Hematopoietic multipotent progenitor cell treated with erythropoietin and hydrocortisone succinate and interleukin-3 and kit ligand, for 8 days (in vitro differentiated cells): Measurements from ENCODE around the gene MIB2.
"Not testable (repeated sequence)": the region's sequence is repeated elsewhere in the genome, so short reads cannot be mapped to it uniquely, and the experiment has no call there.

ENCODE experiments used
- DNase-seq: peaks from one replicate; pipeline ENCODE4 v3.0.0-alpha.2; 2015

MIB2 gene

DNA sequence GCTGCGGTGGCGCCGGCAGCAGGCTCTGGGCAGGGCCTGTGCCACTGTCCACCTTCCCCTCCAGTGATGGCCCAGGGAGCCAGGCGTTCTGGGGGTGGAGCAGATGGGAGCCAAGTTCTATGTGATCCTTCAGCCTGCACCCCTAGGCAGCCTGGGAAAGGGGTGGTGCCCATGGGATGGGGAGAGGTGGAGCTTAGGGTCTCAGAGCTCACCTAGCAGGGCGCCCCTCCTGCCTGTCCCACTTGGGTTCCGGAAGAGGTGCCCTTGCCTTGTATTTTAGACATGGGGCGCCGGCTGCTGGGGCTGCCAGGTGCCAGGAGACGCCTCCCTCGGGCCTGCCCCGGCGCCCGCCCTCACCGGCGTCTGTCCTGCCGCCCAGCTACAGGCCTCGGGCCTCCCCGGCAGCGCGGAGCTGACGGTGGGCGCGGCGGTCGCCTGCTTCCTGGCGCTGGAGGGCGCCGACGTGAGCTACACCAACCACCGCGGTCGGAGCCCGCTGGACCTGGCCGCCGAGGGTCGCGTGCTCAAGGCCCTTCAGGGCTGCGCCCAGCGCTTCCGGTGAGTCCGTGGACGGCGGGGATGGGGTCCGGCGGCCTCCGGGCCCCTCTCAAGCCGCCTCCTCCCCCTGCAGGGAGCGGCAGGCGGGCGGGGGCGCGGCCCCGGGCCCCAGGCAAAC is 13.6 kb downstream of the MIB2 start:
- DNase-seq: peak; percentile 37

DNA sequence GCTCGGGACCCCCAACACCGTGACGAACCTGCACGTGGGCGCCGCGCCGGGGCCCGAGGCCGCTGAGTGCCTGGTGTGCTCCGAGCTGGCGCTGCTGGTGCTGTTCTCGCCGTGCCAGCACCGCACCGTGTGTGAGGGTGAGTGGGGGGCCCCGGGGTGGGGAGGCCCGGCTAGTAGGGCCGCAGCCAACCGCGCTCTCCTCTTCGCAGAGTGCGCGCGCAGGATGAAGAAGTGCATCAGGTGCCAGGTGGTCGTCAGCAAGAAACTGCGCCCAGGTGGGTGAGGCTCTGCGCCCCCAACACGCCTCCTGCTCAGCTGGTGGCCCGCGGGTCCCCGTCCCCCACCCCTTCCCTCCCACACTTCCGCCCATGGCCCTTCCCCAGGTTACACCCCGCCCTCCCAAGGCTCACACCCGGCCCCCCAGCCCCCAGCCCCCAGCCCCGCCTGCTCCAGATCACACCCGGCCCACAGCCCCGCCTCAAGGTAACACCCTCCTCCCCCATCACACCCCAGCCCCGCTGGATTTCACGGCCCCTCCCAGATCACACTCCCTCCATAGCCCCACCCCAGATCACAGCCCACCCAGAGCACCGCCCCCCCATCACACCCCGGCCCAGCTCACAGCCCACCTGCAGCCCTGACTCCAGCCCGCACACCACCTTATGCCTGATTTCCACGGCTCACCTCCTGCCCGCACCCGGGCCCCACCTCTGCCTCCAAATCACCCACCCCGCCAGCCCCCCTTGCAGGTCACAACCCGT is 14.3 kb downstream of the MIB2 start:
- no peak for DNase-seq

DNA sequence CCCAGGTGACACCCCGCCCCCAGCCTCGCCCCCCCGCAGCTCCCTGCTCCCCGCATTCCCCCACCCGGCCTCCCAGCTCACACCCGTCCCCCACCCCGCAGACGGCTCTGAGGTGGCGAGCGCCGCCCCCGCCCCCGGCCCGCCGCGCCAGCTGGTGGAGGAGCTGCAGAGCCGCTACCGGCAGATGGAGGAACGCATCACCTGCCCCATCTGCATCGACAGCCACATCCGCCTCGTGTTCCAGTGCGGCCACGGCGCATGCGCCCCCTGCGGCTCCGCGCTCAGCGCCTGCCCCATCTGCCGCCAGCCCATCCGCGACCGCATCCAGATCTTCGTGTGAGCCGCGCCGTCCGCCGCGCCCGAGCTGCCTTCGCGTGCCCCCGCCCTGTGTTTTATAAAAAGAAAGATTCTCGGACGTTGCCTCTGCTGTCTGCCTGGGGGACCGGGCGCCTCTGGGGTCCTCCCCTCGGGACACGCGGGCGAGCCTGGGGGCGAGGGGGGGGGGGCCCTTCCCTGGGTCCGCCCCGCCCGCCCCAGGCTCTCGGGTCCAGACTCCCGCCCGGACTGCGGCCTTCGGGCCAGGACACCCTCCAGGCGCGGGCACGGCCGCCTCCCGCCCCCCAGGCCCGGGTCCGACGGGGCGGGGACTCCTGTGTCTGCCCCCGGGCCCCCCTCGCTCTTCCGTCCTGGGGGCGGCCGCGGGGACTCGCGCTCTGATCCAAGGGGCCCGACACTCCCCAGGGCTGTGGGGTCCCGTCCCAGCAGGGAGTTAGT is 15.1 kb downstream of the MIB2 start:
- peak; percentile 84 for DNase-seq

DNA sequence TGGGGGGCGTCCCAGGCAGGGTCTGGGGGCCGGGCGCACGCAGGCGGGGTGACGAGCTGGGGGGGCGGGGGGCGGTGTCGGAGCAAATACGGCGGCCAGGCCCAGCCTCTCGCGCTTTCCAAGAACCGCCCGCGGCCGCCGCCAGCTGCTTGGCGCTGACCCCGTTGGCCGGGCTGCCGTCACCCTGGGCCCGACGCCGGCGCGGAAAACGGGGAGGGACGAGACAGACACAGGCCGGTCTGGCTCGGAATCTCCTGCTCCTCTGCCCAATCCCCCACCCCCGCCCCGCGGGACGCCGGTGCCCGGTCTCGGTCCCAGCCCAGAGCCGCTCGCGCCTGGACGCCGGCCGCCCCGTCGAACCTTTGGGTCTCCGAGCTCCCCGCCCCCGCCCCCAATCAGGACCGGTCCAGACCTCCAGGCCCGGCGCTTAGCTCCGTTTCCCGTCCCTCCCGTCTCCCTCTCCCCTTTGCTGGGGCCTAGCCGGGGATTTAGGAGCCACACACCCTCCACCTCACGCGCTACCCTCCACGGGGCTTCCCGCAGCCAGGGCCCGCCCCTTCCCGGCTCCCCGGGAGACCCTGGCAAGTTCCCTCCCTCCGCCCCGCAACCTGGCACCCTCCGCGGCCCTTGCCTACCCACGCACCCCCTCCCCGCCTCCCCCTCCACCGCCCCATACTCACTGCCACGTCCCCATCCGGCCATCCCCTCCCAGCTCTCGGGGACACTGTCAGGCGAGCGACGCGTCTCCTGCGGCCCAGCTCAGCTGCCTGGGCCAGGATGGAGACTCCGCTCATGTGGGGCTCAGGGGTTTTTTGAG is 15.9 kb downstream of the MIB2 start:
- DNase-seq: no peak

DNA sequence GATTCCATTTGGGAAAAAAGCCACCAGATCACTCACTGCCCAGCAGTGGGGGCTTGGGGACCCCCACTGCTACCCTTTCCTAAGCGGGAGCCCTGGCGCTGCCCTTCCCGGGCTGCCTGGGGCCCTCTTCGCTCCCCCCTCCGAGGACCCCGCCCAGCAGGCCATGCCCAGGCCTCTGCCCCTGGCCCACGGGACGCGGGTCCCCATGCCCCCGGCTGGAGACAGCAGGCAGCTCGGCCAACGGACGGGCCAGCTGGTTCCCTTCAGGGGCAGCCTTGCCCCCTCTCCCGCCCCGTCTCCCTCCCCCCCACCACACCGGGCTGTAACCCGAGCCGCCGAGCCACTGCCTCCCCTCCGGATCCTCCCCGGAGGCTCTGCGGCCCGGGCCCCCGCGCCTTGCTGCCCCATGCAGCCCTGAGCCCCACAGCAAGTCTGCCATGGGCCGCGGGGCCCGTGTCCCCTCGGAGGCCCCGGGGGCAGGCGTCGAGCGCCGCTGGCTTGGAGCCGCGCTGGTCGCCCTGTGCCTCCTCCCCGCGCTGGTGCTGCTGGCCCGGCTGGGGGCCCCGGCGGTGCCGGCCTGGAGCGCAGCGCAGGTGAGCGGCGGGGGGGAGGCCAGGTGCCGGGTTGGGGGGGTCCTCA is 16.6 kb downstream of the MIB2 start, which contains the start of gene MMP23B:
Gene MMP23B (plus strand): TSS at position 392 of the 639 bp plus-strand sequence. CDS start 46 bp downstream, at position 438.
- no peak for DNase-seq

DNA sequence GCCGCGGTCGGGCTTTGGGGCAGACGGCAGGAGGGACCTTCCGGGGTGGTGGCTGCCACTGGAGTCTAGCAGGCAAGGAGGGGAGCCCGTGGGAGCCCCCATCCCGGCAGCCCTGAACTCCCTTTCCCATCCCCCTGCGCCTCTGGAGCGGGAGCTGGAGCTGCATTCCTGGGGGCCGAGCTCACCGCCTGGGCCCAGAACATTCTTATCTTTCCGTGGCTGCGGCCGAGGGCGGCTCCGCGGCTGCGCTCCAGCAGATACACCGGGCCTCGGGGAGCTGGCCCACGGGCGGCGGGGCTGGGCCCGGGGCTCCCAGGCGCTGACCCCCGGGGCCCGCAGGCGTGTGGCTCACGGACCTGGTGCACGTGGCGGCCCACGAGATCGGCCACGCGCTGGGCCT is 18.1 kb downstream of the MIB2 start:
- not testable (repeated sequence) for DNase-seq

DNA sequence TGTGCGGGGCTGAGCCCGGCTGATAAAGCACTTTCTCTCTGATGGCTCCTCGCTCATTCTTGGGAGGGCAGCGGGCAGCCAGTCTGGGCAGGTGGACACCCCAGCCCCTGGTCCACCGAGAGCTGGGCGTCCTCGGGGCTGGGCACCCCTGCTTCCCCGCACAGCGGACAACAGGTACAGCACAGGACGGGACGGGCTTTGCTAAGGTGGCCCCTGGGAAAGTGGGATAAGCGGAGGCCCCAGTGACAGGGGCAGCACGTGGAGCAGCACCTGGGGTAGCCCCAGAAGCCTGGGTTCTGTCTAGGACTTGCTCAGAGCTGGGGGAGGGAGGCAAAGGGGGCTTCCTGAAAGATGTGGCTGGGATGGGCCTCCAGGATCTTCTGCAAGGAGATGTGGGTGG is 19.3 kb downstream of the MIB2 start:
- DNase-seq: not testable (repeated sequence)

DNA sequence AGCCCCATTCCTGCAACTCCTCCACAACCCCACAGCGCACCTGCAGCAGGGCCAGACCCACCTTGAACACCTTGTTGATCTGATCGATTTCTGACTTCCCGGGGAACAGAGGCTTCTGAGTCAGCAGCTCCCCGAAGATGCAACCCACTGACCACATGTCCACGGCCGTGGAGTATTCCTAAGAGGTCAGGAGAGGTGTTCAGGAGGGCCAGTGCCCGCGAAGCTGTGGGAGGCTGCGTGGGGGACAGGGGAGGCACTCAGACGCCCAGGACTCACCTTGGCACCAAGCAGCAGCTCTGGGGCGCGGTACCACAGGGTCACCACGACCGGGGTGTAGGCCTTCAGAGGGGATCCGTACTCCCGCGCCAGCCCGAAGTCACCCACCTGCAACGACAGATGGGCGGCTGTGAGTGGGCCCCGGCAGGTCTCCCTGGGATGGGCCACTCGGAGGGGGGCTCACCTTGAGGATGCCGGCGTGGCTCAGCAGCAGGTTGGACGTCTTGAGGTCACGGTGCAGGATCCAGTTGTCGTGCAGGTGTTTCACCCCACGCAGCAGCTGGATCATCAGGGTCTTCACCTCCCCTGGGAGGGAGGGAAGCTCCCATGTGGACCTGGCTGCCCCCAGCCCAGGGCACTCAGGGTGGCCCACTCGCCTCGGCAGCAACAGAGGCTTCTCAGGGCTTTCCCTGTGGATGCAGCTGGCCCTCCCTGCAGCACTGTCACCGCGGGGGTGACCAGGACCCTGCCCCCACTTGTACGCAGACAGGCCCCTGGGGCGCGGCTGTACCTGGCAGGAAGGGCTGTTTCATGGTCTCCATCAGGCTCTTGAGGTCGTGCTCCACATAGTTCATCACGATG is 21.6 kb downstream of the MIB2 start:
- not testable (repeated sequence) for DNase-seq

DNA sequence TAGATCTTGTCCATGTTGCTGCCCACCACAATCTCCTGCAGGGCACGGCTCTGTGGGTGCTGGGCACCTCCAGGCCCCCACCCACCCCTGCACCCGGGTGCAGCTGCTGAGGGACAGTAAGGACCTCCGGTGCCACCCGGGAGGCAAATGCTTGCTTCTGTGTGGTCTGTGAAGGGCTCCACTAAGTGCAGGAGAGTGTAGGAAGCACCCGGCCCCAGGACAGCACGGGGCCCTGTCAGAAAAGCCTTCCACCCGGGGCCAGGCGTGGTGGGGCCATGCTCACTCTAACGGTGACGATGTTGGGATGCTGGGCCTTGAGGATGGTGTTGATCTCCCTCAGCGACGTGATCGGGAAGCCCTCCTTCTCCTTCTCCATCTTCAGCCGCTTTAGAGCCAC is 22.2 kb downstream of the MIB2 start:
- not testable (repeated sequence) for DNase-seq

DNA sequence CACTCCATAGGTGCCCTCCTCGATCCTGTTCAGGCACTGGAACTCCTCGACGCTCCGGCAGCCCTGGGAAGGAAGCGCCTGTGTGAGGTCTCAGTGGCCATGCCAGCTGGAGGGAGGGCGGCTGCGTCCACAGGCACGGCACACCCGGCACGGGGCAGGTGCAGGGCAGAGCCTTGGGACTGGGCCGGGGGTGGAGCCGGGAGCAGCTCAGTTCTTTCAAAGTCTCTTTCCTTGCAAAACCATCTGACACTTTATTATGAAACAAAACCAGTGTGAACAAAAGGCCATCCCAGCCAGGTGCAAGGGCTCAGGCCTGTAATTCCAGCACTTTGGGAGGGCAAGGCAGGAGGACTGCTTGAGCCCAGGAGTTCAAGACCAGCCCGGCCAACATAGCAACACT is 23.2 kb downstream of the MIB2 start:
- DNase-seq: not testable (repeated sequence)

DNA sequence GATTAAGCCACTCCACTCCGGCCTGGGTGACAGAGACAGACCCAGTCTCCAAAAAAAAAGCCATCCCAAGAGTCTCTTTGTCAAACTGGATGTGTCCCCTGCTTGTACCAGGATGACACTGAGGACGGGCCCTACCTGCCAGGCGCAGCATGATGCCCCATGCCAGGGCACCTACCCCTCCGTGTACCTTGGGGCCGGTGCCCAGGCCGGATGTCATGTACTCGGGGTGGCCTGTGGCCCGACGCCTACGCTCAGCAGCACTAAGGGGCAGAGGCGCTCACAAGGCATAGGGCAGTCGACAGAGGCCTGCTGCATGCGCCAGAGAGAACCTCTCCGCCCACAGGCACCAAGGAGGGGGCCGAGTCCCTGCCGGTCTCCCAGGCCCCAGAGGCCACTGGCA is 24.1 kb downstream of the MIB2 start:
- DNase-seq: not testable (repeated sequence)

DNA sequence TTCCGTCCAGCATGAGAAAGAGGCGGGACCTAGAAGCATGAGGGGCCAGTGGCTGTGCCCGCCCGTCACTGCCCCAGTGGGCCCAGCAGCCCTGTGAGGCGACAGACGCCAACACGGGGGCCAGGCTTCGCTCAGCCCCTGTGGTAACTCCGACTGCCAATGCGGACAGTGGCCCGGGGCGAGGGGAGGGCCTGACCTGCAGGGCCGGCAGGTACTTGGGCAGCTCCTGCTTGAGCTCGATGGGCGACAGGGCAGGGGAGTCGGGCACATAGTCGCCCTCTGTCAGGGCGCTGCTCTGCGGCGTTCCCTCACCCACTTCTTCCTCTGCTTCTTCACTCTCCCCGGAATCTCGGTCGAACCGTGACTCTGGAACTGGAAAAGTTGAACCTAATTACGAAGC is 24.8 kb downstream of the MIB2 start:
- DNase-seq: not testable (repeated sequence)

DNA sequence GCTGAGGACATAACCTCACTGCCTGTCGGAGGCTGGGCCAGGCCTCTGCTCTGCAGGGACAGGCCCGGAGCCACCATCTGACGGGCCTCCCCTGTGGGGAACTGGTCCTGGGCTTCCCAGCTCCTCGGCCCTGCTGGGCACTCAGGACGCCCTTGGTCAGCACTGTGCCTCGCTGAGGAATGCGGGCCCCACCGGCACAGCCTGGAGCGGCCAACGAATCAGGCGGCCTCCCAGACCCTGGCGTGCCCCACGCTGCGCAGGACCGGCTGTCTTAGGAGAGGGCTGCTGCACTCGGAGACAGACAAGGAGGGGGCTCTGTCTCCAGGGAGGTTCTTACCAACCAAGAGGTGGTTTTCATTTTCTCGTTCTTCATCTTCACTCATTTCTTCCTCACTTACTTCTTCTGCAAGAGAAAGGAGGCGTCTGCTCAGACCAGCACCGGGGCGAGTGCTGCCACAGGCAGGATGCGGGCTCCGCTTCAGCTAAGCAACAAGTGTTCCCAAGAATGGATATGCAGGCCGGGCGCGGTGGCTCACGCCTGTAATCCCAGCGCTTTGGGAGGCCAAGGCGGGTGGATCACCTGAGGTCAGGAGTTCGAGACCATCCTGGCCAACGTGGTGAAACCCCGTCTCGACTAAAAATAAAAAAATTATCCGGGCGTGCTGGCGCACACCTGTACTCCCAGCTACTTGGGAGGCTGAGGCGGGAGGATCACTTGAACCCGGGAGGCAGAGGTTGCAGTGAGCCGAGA is 25.6 kb downstream of the MIB2 start:
- DNase-seq: not testable (repeated sequence)

DNA sequence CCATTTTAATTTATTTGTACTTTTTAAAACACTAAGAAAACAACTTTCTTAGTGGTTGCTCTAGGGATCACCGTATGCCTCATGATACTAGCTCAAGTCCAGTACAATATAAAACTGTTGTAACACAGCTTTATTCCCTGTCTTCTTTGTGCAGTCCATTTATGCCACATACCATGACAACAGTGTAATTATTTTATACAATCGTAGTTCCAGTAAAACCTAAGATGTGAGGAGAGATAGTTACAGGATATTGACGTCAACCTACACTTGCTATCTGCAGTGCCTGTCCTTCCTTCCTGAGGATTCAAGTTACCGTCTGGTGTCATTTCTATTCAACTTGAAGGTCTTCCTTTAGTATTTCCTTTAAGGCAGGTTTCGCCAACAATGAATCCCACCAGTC is 31.0 kb downstream of the MIB2 start:
- not testable (repeated sequence) for DNase-seq

DNA sequence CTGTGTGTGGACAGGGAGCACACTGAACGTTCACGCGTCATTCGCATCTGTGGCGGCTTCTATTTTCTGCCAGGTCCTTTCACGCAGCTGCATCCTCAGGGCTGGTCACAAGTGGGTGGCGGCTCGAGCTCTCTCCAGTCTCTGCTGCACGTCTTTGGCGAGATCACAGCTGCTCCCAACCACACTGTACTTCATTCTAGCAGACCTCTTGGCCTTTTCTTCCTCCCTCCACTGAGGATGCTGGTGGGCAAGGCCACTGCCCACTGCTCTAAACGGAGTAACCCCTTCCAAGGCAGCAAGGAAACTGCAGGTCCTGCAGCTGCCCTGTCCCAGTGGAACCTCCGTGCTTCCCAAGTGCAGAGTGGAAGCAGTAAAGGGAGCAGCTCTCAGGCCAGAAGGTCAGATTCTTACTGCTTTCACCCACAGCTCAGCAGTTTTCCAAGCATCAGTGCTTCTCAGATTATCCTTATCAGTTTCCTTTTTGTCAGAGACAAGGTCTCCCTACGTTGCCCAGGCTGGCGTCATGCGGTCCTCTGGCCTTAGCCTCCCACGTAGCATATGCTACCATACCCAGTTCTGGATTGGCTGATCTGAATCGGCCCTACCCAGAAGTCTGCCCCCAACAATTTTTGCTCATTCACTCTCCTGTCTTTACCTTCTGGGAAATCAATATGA is 32.4 kb downstream of the MIB2 start:
- DNase-seq: peak; percentile 93

DNA sequence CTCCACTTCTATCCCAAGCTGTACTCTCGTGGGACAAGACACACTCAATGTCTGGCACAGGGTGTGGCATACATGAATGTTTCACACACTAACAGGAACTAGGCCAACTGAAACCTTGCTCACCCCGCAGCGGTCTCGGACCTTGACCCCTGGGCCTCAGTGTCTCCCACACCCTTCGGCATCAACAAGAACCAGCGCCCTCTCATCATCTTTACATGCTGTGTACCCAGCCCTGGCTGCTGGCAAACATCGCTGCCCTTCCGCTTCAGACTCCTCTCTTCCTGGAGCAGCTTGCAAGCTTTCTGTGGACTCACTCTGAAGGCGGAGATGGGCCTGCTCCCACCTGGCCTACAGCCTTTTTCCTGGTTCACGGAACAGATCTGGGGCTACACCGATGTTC is 33.0 kb downstream of the MIB2 start:
- not testable (repeated sequence) for DNase-seq

DNA sequence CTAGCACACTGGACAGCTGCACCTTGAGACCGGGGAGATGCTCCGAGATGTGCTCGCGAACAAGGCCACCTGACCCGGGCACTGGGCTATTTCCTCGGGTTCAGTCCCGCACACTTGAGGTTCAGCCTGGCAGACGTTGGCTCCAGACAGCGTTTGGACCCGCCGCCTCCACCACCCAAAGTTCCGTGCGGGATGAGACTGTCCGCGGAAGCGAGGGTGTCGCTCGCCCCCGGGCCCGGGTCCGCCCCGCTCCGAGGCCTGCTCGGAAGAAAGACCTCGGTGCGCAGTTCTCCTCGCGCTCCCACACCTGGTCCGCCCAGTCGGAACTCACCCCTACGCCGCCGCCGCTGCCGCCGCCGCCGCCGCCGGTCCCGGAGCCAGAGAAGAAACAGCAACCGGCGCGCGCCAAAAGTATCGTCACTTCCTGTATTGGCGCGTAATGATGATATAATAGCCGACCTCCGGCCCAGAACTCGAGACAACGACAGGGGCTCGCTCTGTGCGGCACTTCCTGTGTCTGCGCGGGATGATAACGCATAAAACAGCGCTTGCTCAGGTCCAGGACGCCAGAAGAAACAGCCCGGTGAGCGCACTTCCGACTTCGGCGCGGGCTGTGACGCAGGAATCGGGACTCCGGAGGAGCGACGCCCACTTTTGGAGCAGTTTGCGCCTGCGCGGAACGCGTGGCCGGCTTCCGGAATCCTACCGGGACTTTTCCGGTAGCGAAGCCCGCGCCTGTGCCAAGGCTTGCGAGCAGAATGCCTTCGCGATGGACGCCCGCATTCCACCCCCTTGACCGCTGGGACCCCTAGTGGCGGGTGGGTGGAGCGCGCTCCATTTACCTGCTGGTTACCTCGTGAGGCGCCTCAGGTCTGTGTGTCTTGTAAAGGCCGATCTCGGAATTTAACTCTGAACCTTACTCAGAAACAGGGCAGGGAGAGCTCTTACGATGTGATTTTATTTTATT is 43.6 kb downstream of the MIB2 start, which contains the start of gene CDK11B:
Gene CDK11B (minus strand): TSS at position 422 of the 967 bp plus-strand sequence. CDS start 1,519 bp downstream, outside the sequence.
- peak; percentile 95 for DNase-seq

DNA sequence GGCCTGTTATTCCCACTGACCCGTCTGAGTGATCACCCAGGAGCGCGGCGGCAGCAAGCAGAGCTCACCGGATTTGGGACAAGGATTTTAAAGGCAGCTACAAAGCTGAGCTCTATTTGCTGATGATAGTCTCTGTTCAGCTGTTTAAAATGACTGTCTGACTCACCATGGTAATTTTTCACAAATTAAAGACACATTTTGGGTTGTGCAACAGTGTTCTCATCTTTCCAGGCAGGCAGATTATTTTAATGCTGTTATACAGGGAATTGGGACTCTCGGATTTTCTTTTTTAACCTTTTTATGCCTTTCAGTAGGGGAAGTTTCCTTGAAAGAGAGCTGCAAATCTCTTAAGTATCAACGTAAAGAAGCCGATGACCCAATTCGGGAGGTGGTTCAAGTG is 47.1 kb downstream of the MIB2 start:
- DNase-seq: not testable (repeated sequence)
